Fibroblast of mammary gland (primary cell): ENCODE data around the gene PRAMEF1.
"Not testable (repeated sequence)": the region's sequence is repeated elsewhere in the genome, so short reads cannot be mapped to it uniquely, and the experiment has no call there.

ENCODE experiments used
- DNase-seq: peaks from one replicate; pipeline ENCODE4 v3.0.0-alpha.2; 2010; ENCODE audit warnings: low read depth
- H3K4me3 ChIP-seq: 2 replicates; pipeline ENCODE4 v1.5.1; 2011; ENCODE audit warnings: low read depth, mild to moderate bottlenecking, low read length, moderate library complexity; ENCODE audit not compliant: control insufficient read depth
- TF ChIP-seq, protein P1 (sequence below): conservative IDR thresholded peaks from 2 replicates; pipeline ENCODE4 v1.5.1; 2011; ENCODE audit warnings: low read depth, low read length, inconsistent platforms; ENCODE audit not compliant: control insufficient read depth, insufficient read depth

PRAMEF1 gene, protein sequence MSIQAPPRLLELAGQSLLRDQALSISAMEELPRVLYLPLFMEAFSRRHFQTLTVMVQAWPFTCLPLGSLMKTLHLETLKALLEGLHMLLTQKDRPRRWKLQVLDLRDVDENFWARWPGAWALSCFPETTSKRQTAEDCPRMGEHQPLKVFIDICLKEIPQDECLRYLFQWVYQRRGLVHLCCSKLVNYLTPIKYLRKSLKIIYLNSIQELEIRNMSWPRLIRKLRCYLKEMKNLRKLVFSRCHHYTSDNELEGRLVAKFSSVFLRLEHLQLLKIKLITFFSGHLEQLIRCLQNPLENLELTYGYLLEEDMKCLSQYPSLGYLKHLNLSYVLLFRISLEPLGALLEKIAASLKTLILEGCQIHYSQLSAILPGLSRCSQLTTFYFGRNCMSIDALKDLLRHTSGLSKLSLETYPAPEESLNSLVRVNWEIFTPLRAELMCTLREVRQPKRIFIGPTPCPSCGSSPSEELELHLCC

DNA sequence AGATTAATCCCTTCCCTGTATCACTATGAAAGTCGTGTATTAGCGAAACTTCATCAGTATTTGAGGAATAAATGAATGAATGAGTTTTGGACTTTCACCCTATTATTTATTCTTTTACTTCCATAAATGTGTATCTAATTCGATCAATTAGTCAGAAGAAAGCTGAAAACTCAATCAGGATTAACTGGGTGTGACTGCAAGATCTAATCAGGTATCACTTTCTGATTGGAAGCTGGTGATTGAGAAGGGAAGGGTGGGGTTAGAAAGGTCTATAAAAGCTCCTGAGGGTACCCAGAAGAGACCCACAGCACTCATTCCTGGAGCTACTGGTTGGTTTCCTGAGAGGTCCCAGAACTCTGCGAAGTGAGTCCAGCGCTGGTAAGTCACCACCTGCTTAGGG is at the start of gene PRAMEF1:
TSS of gene PRAMEF1 (plus strand) at position 301 of the 400 bp plus-strand sequence. CDS start 1,831 bp downstream, outside the sequence.
- not testable (repeated sequence) for DNase-seq, H3K4me3 ChIP-seq

DNA sequence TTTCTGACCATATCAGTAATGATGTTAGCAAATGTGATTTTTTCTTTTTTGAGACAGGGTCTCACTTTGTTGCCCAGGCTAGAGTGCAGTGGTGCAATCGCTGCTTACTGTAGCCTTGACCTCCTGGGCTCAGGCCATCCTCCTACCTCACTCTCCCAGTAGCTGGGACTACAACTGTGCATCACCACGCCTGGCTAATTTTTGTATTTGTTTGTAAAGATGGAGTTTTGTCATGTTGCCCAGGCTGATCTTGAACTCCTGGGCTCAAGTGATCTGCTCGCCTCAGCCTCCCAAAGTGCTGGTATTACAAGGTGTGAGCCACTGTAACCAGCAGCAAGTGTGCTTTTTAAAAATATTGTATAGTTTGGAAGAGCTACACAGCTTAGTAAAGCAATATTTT is 49.3 kb upstream of the PRAMEF1 start:
- no peak overlapping the region for H3K4me3 ChIP-seq
- TF ChIP-seq, protein P1, sequence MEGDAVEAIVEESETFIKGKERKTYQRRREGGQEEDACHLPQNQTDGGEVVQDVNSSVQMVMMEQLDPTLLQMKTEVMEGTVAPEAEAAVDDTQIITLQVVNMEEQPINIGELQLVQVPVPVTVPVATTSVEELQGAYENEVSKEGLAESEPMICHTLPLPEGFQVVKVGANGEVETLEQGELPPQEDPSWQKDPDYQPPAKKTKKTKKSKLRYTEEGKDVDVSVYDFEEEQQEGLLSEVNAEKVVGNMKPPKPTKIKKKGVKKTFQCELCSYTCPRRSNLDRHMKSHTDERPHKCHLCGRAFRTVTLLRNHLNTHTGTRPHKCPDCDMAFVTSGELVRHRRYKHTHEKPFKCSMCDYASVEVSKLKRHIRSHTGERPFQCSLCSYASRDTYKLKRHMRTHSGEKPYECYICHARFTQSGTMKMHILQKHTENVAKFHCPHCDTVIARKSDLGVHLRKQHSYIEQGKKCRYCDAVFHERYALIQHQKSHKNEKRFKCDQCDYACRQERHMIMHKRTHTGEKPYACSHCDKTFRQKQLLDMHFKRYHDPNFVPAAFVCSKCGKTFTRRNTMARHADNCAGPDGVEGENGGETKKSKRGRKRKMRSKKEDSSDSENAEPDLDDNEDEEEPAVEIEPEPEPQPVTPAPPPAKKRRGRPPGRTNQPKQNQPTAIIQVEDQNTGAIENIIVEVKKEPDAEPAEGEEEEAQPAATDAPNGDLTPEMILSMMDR: no peak
- no peak for DNase-seq

DNA sequence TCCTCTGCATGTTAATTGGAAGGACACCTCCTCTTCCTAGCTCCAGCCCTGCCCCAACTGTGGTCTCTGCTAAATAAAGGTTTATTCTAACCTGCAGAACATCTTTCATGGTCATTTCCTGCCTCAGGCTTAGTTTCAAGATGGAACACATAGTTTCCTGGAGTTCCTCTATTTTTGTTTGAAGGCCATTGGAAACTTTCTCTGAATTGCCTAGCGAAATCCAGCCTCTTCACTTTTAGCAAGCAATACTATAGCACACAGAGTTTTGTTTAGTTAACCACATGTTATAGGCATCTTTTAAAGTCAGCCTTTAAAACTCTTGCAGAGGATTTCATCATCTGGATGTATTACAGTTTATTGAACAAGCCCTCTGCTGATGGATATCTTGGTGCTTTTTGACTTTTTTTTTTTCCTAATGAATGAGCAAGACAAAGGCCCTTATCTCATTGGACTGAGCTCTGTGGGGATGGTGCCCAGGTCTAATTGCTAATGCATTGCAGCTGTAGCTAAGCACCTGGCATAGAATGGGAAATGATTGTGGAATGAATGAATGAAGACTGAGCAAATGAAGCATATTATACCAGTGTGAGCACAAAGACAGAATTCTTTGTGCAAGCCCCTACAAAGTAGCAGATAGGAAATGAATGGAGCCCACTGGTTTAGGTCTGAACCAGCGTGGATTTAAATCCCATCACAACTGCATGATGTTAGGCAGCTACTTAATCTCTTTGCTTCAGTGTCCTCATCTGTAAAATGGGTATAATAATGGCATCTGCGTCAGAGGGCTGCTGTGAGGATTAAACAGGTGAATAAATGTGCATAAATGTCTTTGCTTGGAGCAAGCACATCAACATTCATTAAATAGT is 45.8 kb upstream of the PRAMEF1 start:
- no peak for DNase-seq
- no peak overlapping the region for H3K4me3 ChIP-seq
- TF ChIP-seq, protein P1: no peak

DNA sequence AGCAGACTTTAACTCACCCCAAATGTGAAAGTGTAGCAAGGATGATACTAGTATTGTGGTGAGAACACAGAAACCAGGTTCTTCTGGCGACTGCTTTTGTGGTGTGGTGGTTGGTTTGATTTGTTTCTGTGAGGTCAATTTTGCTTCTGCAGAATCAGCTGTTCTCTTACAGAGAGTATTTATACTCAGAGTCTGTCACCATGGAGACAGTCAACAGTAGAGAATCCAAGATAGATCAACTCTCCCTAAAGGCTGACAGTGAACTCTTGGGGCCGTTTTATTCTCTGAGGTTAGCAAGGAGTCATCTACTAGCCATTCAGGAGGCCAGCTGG is 45.2 kb upstream of the PRAMEF1 start, which contains the start of gene CFAP107:
TSS of gene CFAP107 (plus strand) at position 209 of the 332 bp plus-strand sequence. CDS start 231 bp downstream, outside the sequence.
- TF ChIP-seq, protein P1: no peak
- DNase-seq: no peak
- H3K4me3 ChIP-seq: no peak within 1 kb of the TSS

DNA sequence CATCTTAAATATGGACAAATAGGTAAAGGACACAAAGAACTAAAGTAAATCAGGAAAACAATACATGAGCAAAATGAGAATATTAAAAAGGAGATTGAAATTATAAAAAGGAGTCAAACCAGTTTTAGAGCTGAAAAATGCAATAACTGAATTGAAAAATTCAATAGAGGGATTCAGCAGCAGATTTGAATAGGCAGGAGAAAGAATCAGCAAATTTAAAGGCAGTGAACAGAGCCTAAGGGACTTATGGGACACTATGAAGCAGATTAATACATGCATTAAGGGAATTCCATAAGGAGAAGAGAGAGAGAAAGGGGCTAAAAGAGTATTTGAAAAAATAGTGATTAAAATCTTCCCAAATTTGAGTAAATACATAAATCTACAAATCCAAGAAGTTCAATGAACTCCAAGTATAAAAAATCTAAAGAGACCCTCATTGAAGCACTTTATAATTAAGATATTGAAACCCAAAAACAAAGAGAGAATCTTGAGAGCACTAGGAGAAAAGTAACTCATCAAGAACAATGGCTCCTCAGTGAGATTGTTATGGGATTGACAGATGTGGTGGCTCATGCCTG is 42.3 kb upstream of the PRAMEF1 start:
- H3K4me3 ChIP-seq: no peak overlapping the region
- TF ChIP-seq, protein P1: no peak
- no peak for DNase-seq

DNA sequence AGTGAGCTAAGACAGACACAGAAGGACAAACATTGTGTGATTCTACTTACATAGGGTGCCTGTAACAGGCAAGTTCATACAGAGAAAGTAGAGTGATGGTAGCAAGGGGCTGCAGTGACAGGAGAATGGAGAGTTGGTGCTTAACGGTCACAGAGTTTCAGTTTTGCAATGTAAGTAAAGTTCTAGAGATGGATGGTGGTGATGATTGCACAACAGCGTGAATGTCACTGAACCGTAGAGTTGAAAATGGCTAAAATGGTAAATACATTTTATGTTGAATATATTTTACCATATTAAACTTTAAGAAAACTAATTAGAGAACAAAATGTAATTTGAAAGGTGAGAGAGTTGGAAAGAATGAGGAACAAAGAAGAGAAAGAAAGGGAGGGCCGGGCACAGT is 36.5 kb upstream of the PRAMEF1 start:
- TF ChIP-seq, protein P1: no peak
- H3K4me3 ChIP-seq: no peak overlapping the region
- DNase-seq: no peak
